LHCN-M2 (cell line): ENCODE results near the gene MKNK1. TPM values are rescaled to one million over a fixed set of nuclear protein-coding genes. Genes with fewer than 3 reads are reported as not detected.

Experiments used
- DNase-seq: peaks from one replicate; pipeline ENCODE4 v3.0.0-alpha.2; 2012; ENCODE audit warnings: low read depth
- total RNA-seq: library from RNA; depleted of rRNA; stranded (reverse); fragments of >200 nt; gene quantifications from 2 replicates; pipeline ENCODE4 v1.2.3, GENCODE V29; 2014

Gene MKNK1
- total RNA-seq, 1 experiment from 2014 or later = 12.6 TPM

GRCh38 chr1:46596846-46597245, 7.2 kb downstream of the MKNK1 start:
- no peak for DNase-seq

DNA sequence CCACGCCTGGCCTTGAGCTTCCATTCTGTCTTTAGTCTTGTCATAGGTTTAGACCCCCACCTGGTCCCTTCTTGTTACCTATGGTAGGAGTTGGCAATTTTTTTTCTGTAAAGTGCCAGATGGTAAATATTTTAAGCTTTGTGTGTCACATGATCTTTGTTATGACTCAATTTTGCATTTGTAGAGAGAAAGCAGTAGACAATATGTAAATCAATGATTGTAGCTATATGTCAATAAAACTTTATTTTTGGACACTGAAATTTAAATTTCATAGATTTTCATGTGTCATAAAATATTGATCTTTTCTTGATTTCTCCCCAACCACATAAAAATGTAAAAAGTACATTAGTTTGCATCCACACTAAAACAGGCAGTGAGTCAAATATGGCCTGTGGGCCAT, 8.0 kb downstream of the MKNK1 start:
- no peak for DNase-seq

GRCh38 chr1:46595127-46595526, 8.9 kb downstream of the MKNK1 start:
- DNase-seq = no peak

DNA sequence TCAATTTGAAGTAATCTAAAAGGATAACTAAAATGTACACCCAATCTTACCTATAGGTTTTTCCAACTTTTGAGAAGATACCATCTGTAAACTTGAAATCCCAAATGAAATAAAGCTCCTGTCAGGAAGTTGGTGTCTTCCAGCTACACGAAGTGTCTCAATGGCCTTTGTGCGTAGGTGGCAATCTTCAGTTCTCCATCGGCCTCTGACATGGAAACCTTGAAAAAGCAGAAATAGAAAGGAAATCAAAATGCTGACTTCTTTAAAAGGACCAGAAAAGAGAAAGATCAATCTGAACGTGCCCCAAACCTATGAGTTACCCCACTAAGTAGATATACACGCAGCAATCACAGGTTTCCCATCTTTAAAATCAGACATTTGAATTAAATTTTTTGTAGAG, 10.0 kb downstream of the MKNK1 start:
- DNase-seq = no peak

DNA sequence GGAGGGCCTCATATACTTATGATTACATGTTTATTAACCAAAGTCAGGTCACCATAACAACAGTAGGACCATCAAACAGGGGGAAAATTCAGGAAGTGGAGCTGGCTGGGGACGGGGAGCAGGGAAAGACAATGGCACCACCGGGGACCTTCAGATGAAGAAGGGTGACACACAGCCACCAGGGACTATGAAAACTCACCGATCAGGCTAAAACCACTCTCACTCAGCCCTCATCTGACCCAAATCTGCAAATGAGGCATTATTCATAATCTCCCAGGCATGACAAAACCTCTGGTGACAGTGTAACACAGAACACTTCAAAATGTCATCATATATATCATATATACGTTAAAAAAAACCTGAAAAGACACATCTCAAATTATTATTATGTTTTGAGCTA, 11.2 kb downstream of the MKNK1 start:
- DNase-seq = no peak

- DNase-seq = no peak
Measured at GRCh38 chr1:46589529-46589928, 14.5 kb downstream of the MKNK1 start.

- no peak for DNase-seq
Measured at GRCh38 chr1:46587069-46587468, 17.0 kb downstream of the MKNK1 start.

- DNase-seq = no peak
Measured at GRCh38 chr1:46585312-46585938, 18.6 kb downstream of the MKNK1 start.

DNA sequence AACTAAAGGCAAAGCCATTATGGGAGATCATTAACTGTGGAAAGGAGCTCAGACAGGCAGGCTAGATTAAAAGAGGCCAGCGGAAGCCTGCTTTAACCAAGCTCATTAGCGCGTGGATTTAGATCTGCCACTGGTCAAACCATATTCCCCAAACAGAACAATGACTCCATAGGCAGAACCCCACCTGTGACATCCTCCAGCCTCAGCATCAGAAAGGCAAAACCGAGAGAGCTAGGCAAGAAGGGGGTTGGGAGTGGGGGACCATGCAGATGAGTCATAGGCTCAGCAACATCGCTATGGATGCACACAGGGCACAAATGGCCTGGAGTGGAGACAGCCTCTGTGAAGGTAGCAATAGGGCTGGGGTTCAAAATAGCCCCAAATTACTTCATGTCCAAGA, 20.6 kb downstream of the MKNK1 start:
- DNase-seq = no peak

DNA sequence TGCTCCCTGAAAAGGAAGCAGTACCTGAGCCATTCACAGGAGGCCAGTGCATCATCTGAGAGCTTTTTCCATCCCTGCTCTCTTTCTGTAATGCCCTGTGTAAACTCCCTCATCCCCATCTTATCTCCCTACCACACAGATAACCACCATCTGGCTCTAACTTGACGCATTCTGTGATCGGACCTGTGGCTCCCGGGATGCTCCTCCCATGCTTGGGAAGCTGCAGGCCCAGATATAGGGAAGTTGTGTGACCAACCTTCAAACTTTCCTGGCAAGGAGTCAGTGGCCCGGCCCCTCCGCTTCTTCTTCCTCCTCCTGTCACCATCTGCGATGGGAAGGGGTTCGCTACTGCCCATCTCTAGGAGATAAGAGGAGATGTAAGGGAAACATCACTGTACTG, 21.1 kb downstream of the MKNK1 start:
- no peak for DNase-seq

DNA sequence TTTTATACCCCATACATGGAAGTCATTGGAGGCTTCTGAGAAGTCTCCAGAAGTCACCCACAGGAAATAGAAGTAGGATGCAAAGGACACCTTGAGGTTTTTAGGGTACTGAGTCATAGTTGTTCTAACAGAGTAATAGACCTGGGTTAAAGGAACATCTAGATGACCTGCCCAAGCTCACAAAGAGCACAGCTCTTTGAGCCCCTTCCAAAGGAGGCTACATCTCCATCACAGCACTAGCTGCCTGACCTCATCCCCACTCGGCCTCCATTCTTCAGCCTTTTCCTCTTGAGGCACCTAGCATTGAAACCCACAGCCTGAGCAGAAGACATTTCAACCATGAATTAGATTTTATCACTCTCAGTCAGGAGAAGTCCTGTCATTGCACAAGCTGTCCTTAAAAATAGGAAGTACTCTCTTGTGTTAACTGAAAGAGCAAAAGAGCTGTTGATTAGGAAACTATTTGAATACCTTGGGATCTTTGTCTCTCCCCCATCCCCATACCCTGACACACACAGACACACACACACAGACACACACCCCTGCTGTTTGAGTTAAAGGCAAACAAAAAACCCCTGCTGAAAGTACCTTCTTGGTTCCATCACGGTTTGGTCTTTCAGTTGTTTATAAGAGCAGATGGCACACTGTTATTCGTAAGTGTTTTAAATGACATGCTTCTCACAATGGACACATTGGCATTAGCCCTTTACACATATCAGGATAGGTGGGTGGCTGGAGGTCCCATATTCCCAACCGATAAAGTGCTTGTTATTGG, 22.2 kb downstream of the MKNK1 start:
- no peak for DNase-seq

DNA sequence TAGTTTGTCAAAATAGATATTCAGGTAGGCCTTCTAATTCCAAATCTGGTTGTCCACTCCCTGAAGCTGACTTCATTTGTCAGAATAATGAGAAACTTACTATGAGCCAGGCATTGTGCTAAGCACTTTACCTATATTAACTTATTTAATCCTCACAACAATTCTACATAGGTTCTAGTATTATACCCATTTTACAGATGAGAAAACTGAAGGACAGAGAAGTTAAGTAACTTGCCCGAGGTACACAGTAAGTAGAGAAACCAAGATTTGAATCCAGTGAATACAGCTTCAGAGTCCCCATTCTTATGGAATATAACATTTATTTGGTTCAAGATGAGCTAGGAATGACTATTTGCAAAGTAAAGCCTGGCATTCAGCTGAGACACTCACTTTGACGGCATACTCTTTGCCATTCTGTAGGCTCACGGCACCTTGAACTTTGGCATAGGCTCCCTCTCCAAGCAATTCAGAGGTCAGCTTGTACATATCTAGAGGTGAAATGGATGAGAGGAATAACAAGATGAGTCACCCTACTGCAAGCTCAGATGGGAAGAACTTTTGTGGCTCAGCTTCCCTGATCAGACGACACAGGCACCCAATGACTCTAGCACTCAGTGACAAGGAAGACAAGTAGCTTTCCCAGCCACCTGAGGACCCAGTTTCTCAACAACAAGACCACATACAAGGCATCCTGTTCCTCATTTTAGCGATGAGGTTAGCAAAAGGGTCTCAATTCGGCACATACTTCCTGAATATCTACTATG, 23.7 kb downstream of the MKNK1 start:
- DNase-seq = peak; percentile 6

DNA sequence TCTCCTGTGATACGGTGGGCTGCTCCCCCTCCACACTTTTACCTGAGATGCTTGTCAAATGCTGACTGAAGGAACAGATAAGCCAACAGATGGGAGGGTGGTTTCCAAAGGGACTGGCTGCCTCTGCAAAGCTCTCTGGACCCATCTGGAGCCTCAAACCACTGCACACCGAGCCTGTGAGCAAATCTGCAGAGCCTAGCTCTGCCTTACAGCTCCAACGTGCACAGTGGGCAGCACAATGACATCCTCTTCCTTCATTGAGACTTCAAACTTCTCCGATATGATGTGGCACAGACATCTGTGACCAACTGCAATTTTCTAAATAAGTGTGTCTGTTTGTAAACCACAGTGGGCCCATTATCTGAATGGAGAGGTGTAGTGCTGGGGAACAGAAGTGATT, 26.4 kb downstream of the MKNK1 start:
- no peak for DNase-seq

DNA sequence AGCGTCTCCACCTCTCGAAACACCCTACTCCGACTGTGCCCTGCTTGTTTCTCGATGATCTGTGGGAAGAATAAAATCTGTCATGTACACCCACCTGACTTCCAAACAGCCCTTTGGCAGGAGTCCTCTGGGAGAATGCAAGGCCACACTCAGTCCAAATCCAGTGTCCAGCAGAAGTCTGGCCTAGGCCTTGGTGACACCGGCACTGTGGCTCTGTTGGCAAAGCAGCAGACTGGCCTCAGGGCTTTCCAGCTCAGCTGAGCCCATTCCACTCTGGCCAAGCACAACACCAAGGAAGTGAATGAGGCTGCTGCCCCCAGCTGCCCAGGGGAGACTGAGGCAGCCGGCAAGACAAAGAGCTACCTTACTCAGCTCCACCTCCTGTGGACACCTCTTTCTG, 27.5 kb downstream of the MKNK1 start:
- DNase-seq = no peak

- DNase-seq = no peak
Measured at GRCh38 chr1:46575778-46576177, 28.3 kb downstream of the MKNK1 start.

DNA sequence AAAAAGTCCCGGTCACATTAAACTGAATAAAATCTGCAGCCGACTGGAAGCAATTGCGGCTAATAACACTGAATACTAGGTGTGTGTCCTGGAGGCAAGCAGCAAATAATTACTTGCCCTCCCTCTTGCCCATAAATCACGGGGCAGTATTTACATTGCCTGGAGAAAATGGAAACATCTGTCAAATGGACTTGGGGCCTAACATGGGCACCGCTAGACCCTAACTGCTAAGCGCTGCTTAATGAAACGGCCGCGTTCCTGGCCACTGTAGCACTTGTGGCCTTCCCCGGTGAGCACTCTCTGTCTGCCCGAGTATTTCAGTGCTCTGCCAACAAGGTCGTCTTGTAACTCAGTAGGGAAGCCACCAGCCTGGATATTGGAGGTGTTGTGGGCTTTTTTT, 28.8 kb downstream of the MKNK1 start:
- no peak for DNase-seq

DNA sequence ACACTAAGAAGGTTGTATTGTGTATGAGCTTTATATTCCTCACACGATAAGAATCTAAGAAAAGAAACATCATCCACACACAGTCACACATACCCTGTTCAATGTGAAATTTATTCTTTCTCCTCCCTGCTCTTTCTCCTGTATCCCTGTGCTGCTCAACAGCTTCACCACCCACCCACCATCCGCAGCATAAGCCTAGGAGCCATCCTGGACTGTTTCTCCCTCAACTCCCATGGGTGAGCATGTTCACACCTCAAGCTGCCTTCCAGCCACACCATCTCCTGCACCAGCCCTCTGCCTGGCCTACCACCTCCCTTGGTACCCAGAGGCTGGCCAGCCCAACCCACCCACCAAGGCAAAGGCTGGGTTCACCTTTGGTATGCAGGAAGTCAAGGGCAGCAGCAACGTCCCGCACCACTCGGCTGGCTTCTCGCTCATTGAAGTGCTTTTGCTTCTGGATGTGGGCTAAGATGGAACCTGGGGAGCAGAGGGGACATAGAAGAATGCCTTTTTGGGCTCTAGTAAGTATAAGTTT, 32.3 kb downstream of the MKNK1 start:
- no peak for DNase-seq

DNA sequence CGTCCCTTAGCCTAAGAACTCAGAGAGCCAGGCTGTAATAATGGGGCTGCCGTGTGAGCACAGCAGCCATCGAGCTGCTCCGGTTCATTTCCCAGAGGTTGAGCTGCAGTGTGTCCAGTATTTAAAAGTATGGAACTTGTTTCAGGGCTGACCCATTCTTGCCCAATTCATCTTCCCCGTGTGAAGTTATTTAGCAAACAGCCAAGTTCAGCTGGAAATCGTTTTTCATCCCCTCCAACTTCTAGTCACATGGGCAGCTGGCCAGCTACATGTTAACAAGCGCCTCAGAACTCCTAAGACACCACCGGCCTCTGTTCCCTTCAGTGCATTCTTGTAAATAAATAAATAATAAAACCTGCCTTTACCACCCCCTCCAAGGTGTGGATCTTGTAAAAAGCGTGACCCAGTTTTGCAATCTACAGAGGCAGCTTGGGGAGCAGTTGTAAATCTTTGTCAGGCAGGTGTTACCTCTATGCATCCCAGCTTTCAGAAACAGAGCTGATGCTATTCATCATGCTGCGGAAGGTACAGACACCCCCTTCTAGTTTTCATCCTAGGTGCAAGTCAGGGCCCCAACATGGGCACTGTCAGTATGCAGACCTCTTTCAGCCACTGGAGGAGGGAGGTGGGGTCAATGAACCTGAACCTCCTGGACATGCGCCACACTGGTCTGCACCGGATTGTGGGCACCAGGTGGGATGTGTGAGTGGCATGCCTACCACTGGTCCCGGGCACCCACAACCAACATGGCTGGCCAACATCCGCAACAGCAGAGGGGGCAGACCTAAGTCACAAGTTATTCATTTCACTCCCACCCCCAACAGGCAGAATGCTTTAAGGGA, 34.0 kb downstream of the MKNK1 start:
- DNase-seq = no peak

GRCh38 chr1:46569116-46569515, 35.0 kb downstream of the MKNK1 start:
- DNase-seq = no peak

- DNase-seq = no peak
Measured at GRCh38 chr1:46568461-46568891, 35.6 kb downstream of the MKNK1 start.

DNA sequence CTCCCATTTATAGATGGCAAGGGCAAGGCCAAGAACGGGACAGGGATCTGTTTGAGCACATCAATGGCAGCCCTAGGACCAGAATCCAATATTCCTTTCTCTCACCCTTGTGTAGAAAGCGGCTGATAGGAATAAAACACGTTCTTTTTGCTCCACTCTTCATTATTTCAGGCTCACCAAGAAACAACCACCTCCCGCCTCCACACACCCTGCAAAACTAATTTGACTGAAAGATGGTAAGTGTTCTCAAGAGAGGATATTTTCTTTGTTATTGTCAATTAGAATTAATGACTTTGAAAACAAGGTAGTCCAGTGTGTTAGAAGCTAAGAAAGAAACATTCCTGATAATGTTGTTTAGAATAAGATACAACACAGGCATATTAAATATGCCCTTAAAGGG, 40.7 kb downstream of the MKNK1 start:
- no peak for DNase-seq
